Raji (cell line): Measurements from ENCODE around the gene FOXO4.
A peak's percentile ranks its signal among the peaks of the same experiment; 100 is the strongest.

Source experiments
- POLR2A ChIP-seq: IDR thresholded peaks from 2 replicates; pipeline ENCODE4 v1.6.1; 2011; ENCODE audit warnings: low read depth, low read length, control low read depth; ENCODE audit not compliant: insufficient read depth

FOXO4 gene

GRCh38 chrX:71111141-71111843, 15.6 kb downstream of the FOXO4 start, which contains the start of gene IL2RG:
IL2RG (minus strand) TSS chrX:71111577; CDS start chrX:71111539, 38 bp downstream.
- TF ChIP-seq POLR2A = peak; percentile 86

DNA sequence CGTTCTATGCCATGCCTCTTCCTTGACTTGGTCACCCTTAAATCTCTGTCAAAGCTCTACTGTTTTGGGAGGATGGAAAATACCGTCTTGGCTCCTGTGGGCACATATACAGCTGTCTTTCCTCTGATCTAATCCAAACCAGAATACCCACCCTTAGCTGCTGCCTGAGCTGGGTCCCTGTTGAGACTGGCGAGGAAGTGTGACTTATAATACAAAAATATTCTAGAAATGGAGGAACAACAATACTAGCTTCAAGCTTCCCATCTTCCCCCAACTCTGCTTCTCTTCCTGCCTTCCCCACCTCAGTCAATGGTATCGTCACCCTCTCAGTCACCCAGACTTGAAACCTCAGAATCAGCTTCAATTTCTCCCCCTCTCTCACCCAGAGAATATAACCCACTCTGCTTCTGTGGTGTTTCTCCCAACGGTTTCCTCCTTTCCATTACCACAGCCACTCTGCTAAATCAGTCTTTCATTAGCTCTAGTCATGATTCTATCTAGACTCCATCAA, 16.3 kb downstream of the FOXO4 start:
- no peak for TF ChIP-seq POLR2A

DNA sequence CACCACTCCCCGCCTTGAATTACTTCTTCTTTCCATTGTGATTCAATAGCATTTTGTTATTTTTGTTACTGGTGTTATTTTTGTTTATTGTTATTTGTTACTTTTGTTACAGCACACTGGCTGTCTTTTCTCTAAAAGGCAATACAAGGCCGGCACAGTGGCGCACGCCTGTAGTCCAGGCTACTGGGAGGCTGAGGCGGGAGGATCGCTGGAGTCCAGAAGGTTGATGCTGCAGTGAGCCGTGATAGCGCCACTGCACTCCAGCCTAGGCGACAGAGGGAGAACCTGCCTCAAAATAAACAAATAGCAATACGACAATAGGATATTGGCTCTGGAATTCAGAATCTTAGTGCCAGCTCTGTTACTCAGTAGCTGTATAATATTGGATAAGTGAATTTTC, 21.7 kb downstream of the FOXO4 start:
- TF ChIP-seq POLR2A = no peak

- peak; percentile 57 for TF ChIP-seq POLR2A
Measured at GRCh38 chrX:71118032-71118984, 22.7 kb downstream of the FOXO4 start, which contains the start of gene MED12. MED12 (plus strand) TSS chrX:71118596; CDS start chrX:71118755, 159 bp downstream.

- TF ChIP-seq POLR2A = no peak
Measured at GRCh38 chrX:71118985-71119535, 23.4 kb downstream of the FOXO4 start.

GRCh38 chrX:71128166-71128833, 32.6 kb downstream of the FOXO4 start:
- no peak for TF ChIP-seq POLR2A

- TF ChIP-seq POLR2A = no peak
Measured at GRCh38 chrX:71128915-71129765, 33.5 kb downstream of the FOXO4 start.

DNA sequence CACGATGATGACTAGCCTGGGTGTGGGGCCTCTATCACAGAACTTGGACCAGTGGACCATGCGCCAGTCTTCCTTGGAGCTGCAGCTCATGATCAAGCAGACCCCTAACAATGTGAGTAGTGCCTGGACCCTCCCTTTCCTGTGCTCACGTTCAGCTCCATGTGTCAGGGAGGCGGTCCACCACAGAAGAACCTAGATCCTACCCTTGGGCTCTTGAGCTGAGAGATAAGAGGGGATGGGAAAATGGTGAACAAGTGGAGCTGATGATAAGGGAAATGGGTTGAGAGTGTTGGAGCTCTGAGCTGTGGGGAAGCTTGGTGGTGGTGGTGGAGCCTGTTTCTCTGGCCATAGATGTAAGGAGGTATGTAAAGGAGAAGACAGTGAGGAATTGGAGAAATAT, 35.9 kb downstream of the FOXO4 start:
- TF ChIP-seq POLR2A = no peak

- TF ChIP-seq POLR2A = no peak
Measured at GRCh38 chrX:71140440-71140839, 44.8 kb downstream of the FOXO4 start.

DNA sequence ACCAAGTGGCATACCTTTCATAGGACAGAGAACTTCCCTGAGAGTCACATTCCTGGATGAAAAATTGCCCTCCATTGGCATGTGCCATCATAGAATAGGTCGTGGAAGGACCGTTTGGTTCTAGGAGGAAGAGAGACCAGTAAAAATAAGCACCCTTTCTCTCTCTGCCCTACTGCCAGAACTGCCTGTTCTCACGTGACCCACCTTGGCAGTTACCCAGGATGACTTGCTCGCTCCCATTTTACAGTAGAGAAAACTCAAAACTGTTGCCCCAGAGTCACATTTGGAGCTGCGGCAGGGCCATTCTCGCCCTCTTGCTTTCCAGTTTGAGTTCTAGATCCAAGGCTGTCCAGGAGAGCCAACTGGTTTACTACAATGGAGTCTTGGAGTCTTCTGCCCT, 47.9 kb downstream of the FOXO4 start:
- no peak for TF ChIP-seq POLR2A

- TF ChIP-seq POLR2A = no peak
Measured at GRCh38 chrX:71144651-71145050, 49.0 kb downstream of the FOXO4 start, which contains the start of gene NLGN3. NLGN3 (plus strand) TSS chrX:71144841; CDS start chrX:71147750, 2,909 bp downstream.

- TF ChIP-seq POLR2A = no peak
Measured at GRCh38 chrX:71147496-71148277, 52.0 kb downstream of the FOXO4 start.

GRCh38 chrX:71148278-71148663, 52.6 kb downstream of the FOXO4 start:
- no peak for TF ChIP-seq POLR2A
